ENCODE measurements around the gene CD99.

The CD99 gene

DNA sequence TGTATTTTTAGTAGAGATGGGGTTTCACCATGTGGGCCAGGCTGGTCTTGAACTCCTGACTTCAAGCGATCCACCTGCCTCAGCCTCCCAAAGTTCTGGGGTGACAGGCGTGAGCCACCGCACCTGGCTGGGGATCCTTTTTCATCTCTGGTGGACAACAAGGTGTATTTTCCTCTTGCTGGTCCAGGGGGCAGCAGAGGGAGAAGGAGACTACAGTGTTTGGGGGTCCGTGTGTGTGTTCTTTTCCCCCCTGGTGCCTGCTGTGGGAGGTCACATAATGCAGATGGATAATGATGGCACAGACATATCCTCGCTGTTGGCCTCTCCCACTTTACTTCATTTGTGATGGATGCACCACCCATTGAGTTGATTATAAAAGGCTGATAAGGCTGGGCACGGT, 39.0 kb upstream of the CD99 start:
- no peak overlapping the region for H2AFZ ChIP-seq (ENCODE audit: low read depth, low read length)
- H4K20me1 ChIP-seq (ENCODE audit: insufficient read depth, low read length): no peaks in the 10 kb centered on the region
- no peak for TF ChIP-seq EZH2phosphoT487 (IDR thresholded peaks at IDR 0.05; ENCODE audit: low read depth)
- peak; percentile 31; the same call in 1 of the 2 replicates for TF ChIP-seq CTCF (IDR thresholded peaks at IDR 0.05; ENCODE audit: low read depth, low read length)
- H3K79me2 ChIP-seq (ENCODE audit: low read length): no peaks in the 10 kb centered on the region
- no peak overlapping the region for H3K27ac ChIP-seq (ENCODE audit: low read length)
- H3K4me3 ChIP-seq (ENCODE audit: low read length): no peak overlapping the region
- no peaks in the 10 kb centered on the region for H3K9me3 ChIP-seq (ENCODE audit: insufficient read depth, low read length)
- peaks cover 5% of the 10 kb centered on the region; the same call in 1 of the 2 replicates for H3K4me1 ChIP-seq (ENCODE audit: low read length)
- no peak overlapping the region for H3K9ac ChIP-seq (ENCODE audit: low read length)
- no peaks in the 10 kb centered on the region for H3K27me3 ChIP-seq (ENCODE audit: low read depth, low read length)
- H3K36me3 ChIP-seq (replicated peaks; ENCODE audit: low read depth, low read length): no peaks in the 10 kb centered on the region
- H3K4me2 ChIP-seq (ENCODE audit: low read length): no peak overlapping the region

DNA sequence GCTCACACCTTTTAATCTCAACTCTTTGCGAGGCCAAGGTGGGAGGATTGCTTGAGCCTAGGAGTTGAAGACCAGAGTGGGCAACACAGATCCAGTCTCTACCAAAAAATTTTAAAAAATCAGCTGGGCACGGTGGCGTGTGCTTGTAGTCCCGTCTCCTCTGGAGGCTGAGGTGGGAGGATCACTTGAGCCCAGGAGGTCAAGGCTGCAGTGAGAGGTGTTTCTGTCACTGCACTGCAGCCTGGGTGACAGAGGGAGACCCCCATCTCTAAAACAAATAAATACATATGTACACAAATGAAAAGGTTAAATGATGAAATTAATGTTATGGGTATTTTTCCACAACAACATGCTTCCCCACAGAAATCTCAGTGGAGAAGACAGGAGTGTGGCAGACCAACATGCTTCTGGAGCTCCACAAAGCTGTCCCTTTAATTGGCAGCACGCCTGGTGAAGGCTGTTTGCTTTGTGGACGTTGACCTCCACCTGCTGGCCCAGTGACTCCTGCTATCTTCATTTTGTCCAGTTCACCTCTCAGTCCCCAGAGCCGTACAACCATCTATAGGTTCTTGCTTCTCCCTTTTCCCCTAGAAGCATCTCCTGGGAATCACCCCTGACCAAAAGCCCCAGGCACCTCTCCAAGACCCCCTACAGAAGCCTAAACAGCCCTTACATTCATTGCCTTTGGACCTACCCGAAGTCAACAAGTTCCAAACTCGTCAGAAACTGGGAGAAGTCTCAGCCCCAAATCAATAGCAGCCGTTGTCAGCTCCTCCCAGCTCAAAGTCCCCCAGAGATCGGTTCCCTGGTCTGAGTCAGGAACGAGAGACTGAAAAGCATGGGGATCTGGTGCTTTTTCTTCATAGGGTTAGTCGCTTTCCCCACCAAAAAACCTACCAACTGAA, 36.4 kb upstream of the CD99 start:
- Histone ChIP-seq H3K4me2 (ENCODE audit: low read length) (no peak overlapping the region), H3K4me1 (ENCODE audit: low read length) (peaks cover 22% of the 10 kb centered on the region)
- TF ChIP-seq CTCF (IDR thresholded peaks at IDR 0.05; ENCODE audit: low read depth, low read length) (no peak), EZH2phosphoT487 (IDR thresholded peaks at IDR 0.05; ENCODE audit: low read depth) (no peak)

GRCh38 chrX:2656257-2656836, 34.7 kb upstream of the CD99 start:
- H3K79me2 ChIP-seq (ENCODE audit: low read length): no peaks in the 10 kb centered on the region
- no peak overlapping the region for H2AFZ ChIP-seq (ENCODE audit: low read depth, low read length)
- H3K4me3 ChIP-seq (ENCODE audit: low read length): no peak overlapping the region
- TF ChIP-seq EZH2phosphoT487 (IDR thresholded peaks at IDR 0.05; ENCODE audit: low read depth): no peak
- no peak for TF ChIP-seq CTCF (IDR thresholded peaks at IDR 0.05; ENCODE audit: low read depth, low read length)
- H3K36me3 ChIP-seq (replicated peaks; ENCODE audit: low read depth, low read length): no peaks in the 10 kb centered on the region
- H3K9ac ChIP-seq (ENCODE audit: low read length): no peak overlapping the region
- H3K27ac ChIP-seq (ENCODE audit: low read length): no peak overlapping the region
- peaks cover 22% of the 10 kb centered on the region for H3K4me1 ChIP-seq (ENCODE audit: low read length)
- H3K4me2 ChIP-seq (ENCODE audit: low read length): no peak overlapping the region
- no peaks in the 10 kb centered on the region for H4K20me1 ChIP-seq (ENCODE audit: insufficient read depth, low read length)
- H3K27me3 ChIP-seq (ENCODE audit: low read depth, low read length): no peaks in the 10 kb centered on the region
- H3K9me3 ChIP-seq (ENCODE audit: insufficient read depth, low read length): no peaks in the 10 kb centered on the region

More for the DNA sequence above, 36.4 kb upstream of the CD99 start:
- no peaks in the 10 kb centered on the region for H3K27me3 ChIP-seq (ENCODE audit: low read depth, low read length)
- no peak overlapping the region for H3K27ac ChIP-seq (ENCODE audit: low read length)
- H3K79me2 ChIP-seq (ENCODE audit: low read length): no peaks in the 10 kb centered on the region
- no peak overlapping the region for H2AFZ ChIP-seq (ENCODE audit: low read depth, low read length)
- H3K9me3 ChIP-seq (ENCODE audit: insufficient read depth, low read length): no peaks in the 10 kb centered on the region
- H3K9ac ChIP-seq (ENCODE audit: low read length): no peak overlapping the region
- no peaks in the 10 kb centered on the region for H3K36me3 ChIP-seq (replicated peaks; ENCODE audit: low read depth, low read length)
- H4K20me1 ChIP-seq (ENCODE audit: insufficient read depth, low read length): no peaks in the 10 kb centered on the region
- H3K4me3 ChIP-seq (ENCODE audit: low read length): no peak overlapping the region

GRCh38 chrX:2657532-2658113, 33.5 kb upstream of the CD99 start:
- no peaks in the 10 kb centered on the region for H3K79me2 ChIP-seq (ENCODE audit: low read length)
- no peak overlapping the region for H3K4me2 ChIP-seq (ENCODE audit: low read length)

More at GRCh38 chrX:2657532-2658113, 33.5 kb upstream of the CD99 start:
- no peak overlapping the region for H3K4me3 ChIP-seq (ENCODE audit: low read length)
- H3K9ac ChIP-seq (ENCODE audit: low read length): no peak overlapping the region
- H2AFZ ChIP-seq (ENCODE audit: low read depth, low read length): no peak overlapping the region
- no peaks in the 10 kb centered on the region for H3K36me3 ChIP-seq (replicated peaks; ENCODE audit: low read depth, low read length)
- H3K27ac ChIP-seq (ENCODE audit: low read length): no peak overlapping the region
- no peaks in the 10 kb centered on the region for H3K27me3 ChIP-seq (ENCODE audit: low read depth, low read length)
- no peaks in the 10 kb centered on the region for H3K9me3 ChIP-seq (ENCODE audit: insufficient read depth, low read length)
- no peaks in the 10 kb centered on the region for H4K20me1 ChIP-seq (ENCODE audit: insufficient read depth, low read length)
- peaks cover 22% of the 10 kb centered on the region for H3K4me1 ChIP-seq (ENCODE audit: low read length)
- no peak for TF ChIP-seq CTCF (IDR thresholded peaks at IDR 0.05; ENCODE audit: low read depth, low read length)
- no peak for TF ChIP-seq EZH2phosphoT487 (IDR thresholded peaks at IDR 0.05; ENCODE audit: low read depth)

Measured in OCI-LY3 (cell line).